Chondrocyte (in vitro differentiated cells): Measurements from ENCODE around the gene HEXIM2. TPM values are rescaled to one million over a fixed set of nuclear protein-coding genes. Genes with fewer than 3 reads are reported as not detected.

Source experiments
- DNase-seq: peaks from one replicate; pipeline ENCODE4 v3.0.0; 2021; ENCODE audit warnings: mixed read lengths, low spot score
- H3K27ac Mint-ChIP-seq: one replicate; pipeline ENCODE4 v1.8.0; 2021; ENCODE audit warnings: mild to moderate bottlenecking, moderate library complexity, mixed read lengths; ENCODE audit not compliant: unreplicated experiment
- H3K27me3 Mint-ChIP-seq: 2 replicates; pipeline ENCODE4 v1.8.0; 2021; ENCODE audit warnings: low read depth, mixed read lengths
- H3K36me3 Mint-ChIP-seq: 2 replicates; pipeline ENCODE4 v1.8.0; 2021; ENCODE audit warnings: low read depth, mixed read lengths
- H3K4me1 Mint-ChIP-seq: 2 replicates; pipeline ENCODE4 v1.8.0; 2021; ENCODE audit warnings: low read depth, mild to moderate bottlenecking, mixed read lengths
- H3K4me3 Mint-ChIP-seq: one replicate; pipeline ENCODE4 v1.8.0; 2021; ENCODE audit warnings: mild to moderate bottlenecking, moderate library complexity, mixed read lengths; ENCODE audit not compliant: unreplicated experiment
- H3K9me3 Mint-ChIP-seq: 2 replicates; pipeline ENCODE4 v1.8.0; 2021; ENCODE audit warnings: low read depth, mixed read lengths
- CTCF ChIP-seq: fragments of 200-600 bp; sonication (generic); IDR thresholded peaks from 2 replicates; pipeline ENCODE4 v1.5.0; 2021; ENCODE audit warnings: antibody characterized with exemption, mild to moderate bottlenecking, moderate library complexity
- total RNA-seq: library from RNA; stranded (reverse); gene quantifications from 3 replicates; pipeline ENCODE4 v1.2.1, GENCODE V29; 2021

Gene HEXIM2
- total RNA-seq, 1 donor from 2014 or later, result 6.4 TPM

DNA sequence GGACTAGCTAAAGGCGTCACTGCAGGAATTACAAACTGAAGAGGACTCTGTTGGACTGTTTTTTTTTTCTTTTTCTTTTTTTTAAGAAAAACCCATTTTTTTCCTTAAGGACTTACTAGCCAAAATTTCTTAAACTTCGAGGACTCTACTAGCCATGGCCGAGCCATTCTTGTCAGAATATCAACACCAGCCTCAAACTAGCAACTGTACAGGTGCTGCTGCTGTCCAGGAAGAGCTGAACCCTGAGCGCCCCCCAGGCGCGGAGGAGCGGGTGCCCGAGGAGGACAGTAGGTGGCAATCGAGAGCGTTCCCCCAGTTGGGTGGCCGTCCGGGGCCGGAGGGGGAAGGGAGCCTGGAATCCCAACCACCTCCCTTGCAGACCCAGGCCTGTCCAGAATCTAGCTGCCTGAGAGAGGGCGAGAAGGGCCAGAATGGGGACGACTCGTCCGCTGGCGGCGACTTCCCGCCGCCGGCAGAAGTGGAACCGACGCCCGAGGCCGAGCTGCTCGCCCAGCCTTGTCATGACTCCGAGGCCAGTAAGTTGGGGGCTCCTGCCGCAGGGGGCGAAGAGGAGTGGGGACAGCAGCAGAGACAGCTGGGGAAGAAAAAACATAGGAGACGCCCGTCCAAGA, 12.5 kb upstream of the HEXIM2 start:
- DNase-seq, result peak; percentile 97
- TF ChIP-seq CTCF, result peak; percentile 89
- Mint-ChIP-seq H3K4me1 (peaks cover 29% of the 10 kb centered on the region), H3K27ac (peak overlapping the region; percentile 99), H3K4me3 (peak overlapping the region; percentile 99), H3K36me3 (peaks cover 4% of the 10 kb centered on the region), H3K9me3 (no peaks in the 10 kb centered on the region), H3K27me3 (no peaks in the 10 kb centered on the region)

GRCh38 chr17:45149669-45150664, 11.7 kb upstream of the HEXIM2 start:
- peak; percentile 85 for DNase-seq
- Mint-ChIP-seq H3K4me3 (peak overlapping the region; percentile 99), H3K27ac (peak overlapping the region; percentile 99), H3K9me3 (no peaks in the 10 kb centered on the region), H3K27me3 (no peaks in the 10 kb centered on the region), H3K36me3 (peaks cover 4% of the 10 kb centered on the region), H3K4me1 (peaks cover 29% of the 10 kb centered on the region)
- no peak for TF ChIP-seq CTCF

GRCh38 chr17:45150911-45151809, 10.5 kb upstream of the HEXIM2 start:
- DNase-seq, result no peak
- Mint-ChIP-seq H3K36me3 (peaks cover 4% of the 10 kb centered on the region), H3K27ac (peak overlapping the region; percentile 67), H3K4me1 (peaks cover 30% of the 10 kb centered on the region), H3K27me3 (no peaks in the 10 kb centered on the region), H3K9me3 (no peaks in the 10 kb centered on the region), H3K4me3 (peak overlapping the region; percentile 99)
- TF ChIP-seq CTCF, result no peak

- peaks cover 40% of the 10 kb centered on the region for H3K4me1 Mint-ChIP-seq
- H3K36me3 Mint-ChIP-seq, result no peaks in the 10 kb centered on the region
- DNase-seq, result no peak
- no peaks in the 10 kb centered on the region for H3K27me3 Mint-ChIP-seq
- no peak overlapping the region for H3K27ac Mint-ChIP-seq
- H3K9me3 Mint-ChIP-seq, result no peaks in the 10 kb centered on the region
- H3K4me3 Mint-ChIP-seq, result no peak overlapping the region
- no peak for TF ChIP-seq CTCF
Measured at GRCh38 chr17:45155029-45155428, 6.6 kb upstream of the HEXIM2 start.
